ENCODE measurements around the gene DEPDC5.
"Not testable (repeated sequence)": the region's sequence is repeated elsewhere in the genome, so short reads cannot be mapped to it uniquely, and the experiment has no call there.

DEPDC5 gene

GRCh38 chr22:31738566-31738965 lies 15.3 kb upstream of the DEPDC5 start:
- no peak for TF ChIP-seq CTCF (IDR thresholded peaks at IDR 0.05; ENCODE audit: borderline replicate concordance, insufficient read depth, low read depth, low read length)
- no peak overlapping the region for H3K4me3 ChIP-seq (ENCODE audit: low read depth, low read length)

- TF ChIP-seq CTCF (IDR thresholded peaks at IDR 0.05; ENCODE audit: borderline replicate concordance, insufficient read depth, low read depth, low read length): no peak
- H3K4me3 ChIP-seq (ENCODE audit: low read depth, low read length): no peak overlapping the region
Measured at GRCh38 chr22:31739795-31740201, 14.0 kb upstream of the DEPDC5 start.

GRCh38 chr22:31740314-31740713 lies 13.5 kb upstream of the DEPDC5 start:
- not testable (repeated sequence) for H3K4me3 ChIP-seq (ENCODE audit: low read depth, low read length)

- TF ChIP-seq CTCF (IDR thresholded peaks at IDR 0.05; ENCODE audit: borderline replicate concordance, insufficient read depth, low read depth, low read length): no peak
- H3K4me3 ChIP-seq (ENCODE audit: low read depth, low read length): no peak overlapping the region
Measured at GRCh38 chr22:31742115-31742514, 11.7 kb upstream of the DEPDC5 start.

- no peak for TF ChIP-seq CTCF (IDR thresholded peaks at IDR 0.05; ENCODE audit: borderline replicate concordance, insufficient read depth, low read depth, low read length)
- H3K4me3 ChIP-seq (ENCODE audit: low read depth, low read length): no peak overlapping the region
Measured at GRCh38 chr22:31742682-31743081, 11.1 kb upstream of the DEPDC5 start.

GRCh38 chr22:31743871-31744270 lies 9.9 kb upstream of the DEPDC5 start:
- TF ChIP-seq CTCF (IDR thresholded peaks at IDR 0.05; ENCODE audit: borderline replicate concordance, insufficient read depth, low read depth, low read length): no peak
- no peak overlapping the region for H3K4me3 ChIP-seq (ENCODE audit: low read depth, low read length)

GRCh38 chr22:31747441-31747840 lies 6.4 kb upstream of the DEPDC5 start:
- TF ChIP-seq CTCF (IDR thresholded peaks at IDR 0.05; ENCODE audit: borderline replicate concordance, insufficient read depth, low read depth, low read length): no peak
- H3K4me3 ChIP-seq (ENCODE audit: low read depth, low read length): no peak overlapping the region

GRCh38 chr22:31748490-31748889 lies 5.3 kb upstream of the DEPDC5 start:
- H3K4me3 ChIP-seq (ENCODE audit: low read depth, low read length): peak overlapping the region; percentile 99
- TF ChIP-seq CTCF (IDR thresholded peaks at IDR 0.05; ENCODE audit: borderline replicate concordance, insufficient read depth, low read depth, low read length): no peak

All from GM12875 (cell line).